Measurements from ENCODE around the gene PPP1R3G. TPM values are rescaled to one million over a fixed set of nuclear protein-coding genes. Genes with fewer than 3 reads are reported as not detected.

Gene PPP1R3G
- total and polyA plus RNA-seq, 2 of the 4 experiments (the other 2 are of a cell fraction): 0.10 to 0.18 TPM

- Histone ChIP-seq H3K9me1 (ENCODE audit: insufficient read depth, low read length) (no peaks in the 10 kb centered on the region), H2BK120ac (ENCODE audit: low read depth, low read length) (no peak overlapping the region), H3K9me3 (ENCODE audit: control insufficient read depth, insufficient read depth, low read length) (no peaks in the 10 kb centered on the region), H2BK20ac (ENCODE audit: low read depth, low read length) (no peak overlapping the region), H3K27me3 (ENCODE audit: control insufficient read depth, insufficient read depth, low read length) (no peaks in the 10 kb centered on the region), H3K14ac (replicated peaks; ENCODE audit: low read depth, low read length) (no peak overlapping the region), H3K4me2 (ENCODE audit: low read depth, low read length) (no peak overlapping the region), H4K91ac (ENCODE audit: insufficient read depth, low read depth, low read length) (no peak overlapping the region), H3K79me1 (ENCODE audit: low read depth in 1 of 2, low read length in 2 of 2) (no peaks in the 10 kb centered on the region), H3K23ac (ENCODE audit: low read depth, low read length) (no peak overlapping the region), H2AK9ac (replicated peaks; ENCODE audit: low read depth, low read length, poor library complexity) (no peak overlapping the region), H2BK15ac (ENCODE audit: low read depth, low read length) (no peak overlapping the region), H3K36me3 (ENCODE audit: control insufficient read depth, insufficient read depth, low read length) (no peaks in the 10 kb centered on the region), H3K27ac (ENCODE audit: insufficient read depth, low read length) (no peak overlapping the region), H3K4ac (ENCODE audit: low read depth, low read length) (no peak overlapping the region), H4K8ac (ENCODE audit: low read depth in 2 of 2, low read length in 2 of 2) (no peak overlapping the region), H3K18ac (ENCODE audit: low read depth, low read length) (no peak overlapping the region), H3K9ac (ENCODE audit: low read depth, low read length) (no peak overlapping the region), H2BK5ac (ENCODE audit: low read depth, low read length, poor library complexity, severe bottlenecking) (no peak overlapping the region), H3K56ac (ENCODE audit: extremely low read depth, insufficient read depth, low read length) (no peak overlapping the region), H4K20me1 (ENCODE audit: insufficient read depth, low read length) (no peaks in the 10 kb centered on the region), H3K4me3 (ENCODE audit: insufficient read depth, low read depth, low read length) (no peak overlapping the region), H4K5ac (ENCODE audit: low read depth, low read length) (no peak overlapping the region), H2AFZ (replicated peaks; ENCODE audit: low read length, poor library complexity) (no peak overlapping the region), H3K4me1 (ENCODE audit: control insufficient read depth, insufficient read depth, low read length) (peaks cover 6% of the 10 kb centered on the region), H2AK5ac (ENCODE audit: low read depth, low read length) (no peak overlapping the region)
- 66% methylated on average over 3 of the region's 9 CpGs; no CpG with 5 or more reads in 1 of the 2 experiments for WGBS, 2 experiments (ENCODE audit: extremely low coverage in 2 of 2, insufficient read length in 1 of 2)
- ATAC-seq (ENCODE audit: low read depth): no peak
- no TSS peak for BruUV-seq (replicated peaks)
- ChIA-PET CTCF (no interaction called here), POLR2A (ENCODE audit: unreplicated experiment) (no interaction called here)
- intact Hi-C loops (cut with micrococcal nuclease) (no loop called here), in situ Hi-C loops (cut with MboI; ENCODE audit: low sequenced_read_pairs) (no loop called here), dilution Hi-C loops (cut with HindIII; ENCODE audit: low sequenced_read_pairs, unreplicated experiment) (no loop called here)
- TF ChIP-seq RAD21 (IDR thresholded peaks at IDR 0.05; ENCODE audit: low read length) (peak; percentile 35; the same call in 1 of the 2 replicates), NFE2L2 (IDR thresholded peaks at IDR 0.05; ENCODE audit: low read depth, low read length) (no peak), CTCF (conservative IDR thresholded peaks at IDR 0.05; ENCODE audit: low read depth, low read length) (peak; percentile 45), MAFK (IDR thresholded peaks at IDR 0.05; ENCODE audit: low read depth, low read length) (no peak), USF2 (IDR thresholded peaks at IDR 0.05; ENCODE audit: low read depth, low read length) (no peak), CHD1 (IDR thresholded peaks at IDR 0.05; ENCODE audit: low read depth, low read length) (no peak), ELK1 (IDR thresholded peaks at IDR 0.05; ENCODE audit: borderline replicate concordance, low read depth, low read length) (no peak), MAZ (IDR thresholded peaks at IDR 0.05; ENCODE audit: borderline replicate concordance, low read depth, low read length) (no peak), SMC3 (IDR thresholded peaks at IDR 0.05; ENCODE audit: low read depth, low read length) (0 out of 2 replicates have a peak, but pooled peaks have one; percentile 6)
- DNase-seq: no peak
Measured at GRCh38 chr6:5135788-5136376, 50.7 kb downstream of the PPP1R3G start.

Measured in IMR-90 (cell line).